Fibroblast of skin of left quadriceps (primary cell): ENCODE data around the gene CRHR2.
"Not testable (repeated sequence)": the region's sequence is repeated elsewhere in the genome, so short reads cannot be mapped to it uniquely, and the experiment has no call there.

ENCODE experiments used
- DNase-seq, 2 experiments: peaks; one replicate each; pipeline ENCODE4 v3.0.0-alpha.2; 2013; ENCODE audit warnings: low read depth in 2 of 2

The CRHR2 gene

DNA sequence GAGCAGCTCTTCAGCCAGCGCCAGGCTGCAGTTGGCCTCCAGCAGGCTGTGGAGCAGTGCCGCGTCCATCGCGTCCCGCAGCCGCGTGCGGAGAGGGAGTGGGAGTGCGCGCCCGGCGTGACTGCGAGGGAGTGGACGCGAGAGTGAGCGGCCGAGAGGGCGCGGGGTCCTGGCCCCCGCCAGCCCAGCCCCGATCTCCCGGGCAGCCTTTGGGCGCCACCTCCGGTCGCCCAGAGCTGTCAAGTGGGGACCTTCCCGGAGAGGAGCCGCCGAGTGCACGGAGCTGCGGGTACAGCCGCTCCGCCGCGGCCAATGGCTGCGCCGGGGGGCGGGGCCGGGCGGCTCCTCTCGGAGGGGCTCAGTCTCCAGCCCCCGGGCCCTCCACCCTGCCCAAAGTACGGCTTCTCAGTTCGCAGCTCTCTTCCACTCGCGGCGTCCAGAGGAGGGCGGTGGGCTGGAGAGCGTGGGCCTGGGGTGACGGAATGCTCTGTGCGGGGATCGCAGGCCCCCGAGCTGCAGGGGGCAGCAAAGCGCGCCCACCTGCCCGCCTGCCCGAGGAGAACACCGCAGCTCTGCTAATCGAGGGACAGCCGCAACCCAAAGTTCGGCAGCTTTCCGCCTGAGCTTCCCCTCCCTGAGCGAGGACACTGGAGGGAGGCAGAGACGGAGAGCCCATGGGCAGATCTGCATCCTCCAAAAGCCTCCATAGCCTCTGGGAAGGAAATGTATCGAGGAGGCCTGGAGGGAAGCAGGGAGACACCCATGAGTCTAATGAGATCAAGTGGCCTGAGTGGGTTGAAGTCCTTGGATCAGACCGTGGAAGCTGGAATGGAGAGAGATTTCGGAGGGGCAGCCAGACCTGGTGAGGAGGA, at the start of gene CRHR2:
Gene CRHR2, minus strand, starts transcription at position 245 of the 872 bp plus-strand sequence. Its CDS starts 176 bp downstream, at position 69.
- DNase-seq, result no peak

DNA sequence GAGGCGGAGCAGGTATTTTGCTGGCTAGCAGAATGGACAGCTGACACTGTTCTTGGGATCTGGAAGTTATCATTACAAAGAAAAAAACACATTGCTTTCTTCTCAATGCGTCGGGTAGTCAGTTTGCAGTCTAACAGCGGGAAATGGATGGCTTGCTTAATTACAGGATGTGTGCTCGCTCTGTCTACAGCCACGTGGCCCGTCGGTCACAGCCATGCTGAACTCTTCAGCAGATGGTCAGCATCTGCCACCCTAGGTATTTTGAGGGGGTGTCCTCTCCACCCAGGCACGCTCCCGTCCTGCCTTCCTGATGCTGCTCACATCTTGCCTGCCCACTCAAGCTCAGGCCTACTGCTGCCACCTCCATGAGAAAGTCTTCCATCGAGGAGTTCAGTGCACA, 49.3 kb upstream of the CRHR2 start:
- no peak for DNase-seq

DNA sequence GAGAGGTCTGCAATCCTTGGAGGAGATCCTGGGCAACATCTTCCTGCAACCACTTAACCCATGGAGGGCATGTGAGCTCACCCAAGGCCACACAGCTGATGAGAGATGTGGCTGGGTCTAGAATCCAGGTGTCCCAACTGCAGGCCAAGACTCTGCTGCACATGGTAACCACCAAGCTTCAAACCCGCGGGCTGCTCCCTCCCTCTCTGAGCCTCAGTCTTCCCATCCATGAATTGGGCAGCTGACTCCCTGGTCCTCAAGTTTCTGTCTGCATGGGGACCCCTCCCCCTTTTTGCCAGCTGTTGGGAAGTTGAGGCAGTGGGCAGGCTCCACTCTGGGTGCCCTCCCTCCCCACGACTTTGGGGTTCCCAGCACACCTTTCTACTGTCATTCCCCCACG, 48.7 kb upstream of the CRHR2 start:
- DNase-seq, result no peak

DNA sequence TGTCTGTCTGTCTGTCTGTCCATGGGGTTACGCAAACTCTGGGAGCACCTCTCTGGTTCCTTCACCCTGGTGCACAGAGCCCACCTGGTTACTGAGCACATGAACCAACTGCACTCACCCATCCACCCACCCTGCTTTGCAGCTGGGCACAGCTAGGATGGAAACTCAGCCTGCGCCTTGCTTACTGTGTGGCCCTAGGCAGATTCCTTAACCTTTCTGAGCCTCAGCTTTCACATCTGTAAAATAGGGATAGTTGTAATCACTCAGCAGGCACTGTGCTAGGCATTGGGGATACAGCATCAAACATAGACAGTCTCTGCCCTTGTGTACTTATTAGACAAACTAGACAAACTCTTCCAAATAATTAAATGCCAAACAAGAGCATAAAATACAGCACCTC, 47.8 kb upstream of the CRHR2 start:
- DNase-seq, result no peak

DNA sequence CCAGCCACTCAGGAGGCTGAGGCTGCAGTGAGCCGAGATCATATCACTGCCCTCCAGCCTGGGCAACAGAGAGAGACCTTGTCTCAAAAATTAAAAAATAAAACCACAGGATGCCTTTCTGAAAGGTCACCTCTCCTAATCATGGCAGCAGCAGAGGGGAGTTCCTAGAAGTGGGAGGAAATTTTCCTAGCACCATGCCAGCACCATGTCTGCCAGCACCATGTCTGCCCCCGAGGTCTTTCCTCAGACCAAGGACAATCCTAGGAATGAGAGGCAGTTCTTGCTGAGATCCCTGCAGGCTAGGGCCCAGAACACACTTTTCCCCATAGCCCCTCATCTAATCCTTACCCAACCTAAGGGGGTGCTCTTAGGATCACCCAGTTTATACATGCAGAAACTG, 47.4 kb upstream of the CRHR2 start:
- DNase-seq, result no peak

DNA sequence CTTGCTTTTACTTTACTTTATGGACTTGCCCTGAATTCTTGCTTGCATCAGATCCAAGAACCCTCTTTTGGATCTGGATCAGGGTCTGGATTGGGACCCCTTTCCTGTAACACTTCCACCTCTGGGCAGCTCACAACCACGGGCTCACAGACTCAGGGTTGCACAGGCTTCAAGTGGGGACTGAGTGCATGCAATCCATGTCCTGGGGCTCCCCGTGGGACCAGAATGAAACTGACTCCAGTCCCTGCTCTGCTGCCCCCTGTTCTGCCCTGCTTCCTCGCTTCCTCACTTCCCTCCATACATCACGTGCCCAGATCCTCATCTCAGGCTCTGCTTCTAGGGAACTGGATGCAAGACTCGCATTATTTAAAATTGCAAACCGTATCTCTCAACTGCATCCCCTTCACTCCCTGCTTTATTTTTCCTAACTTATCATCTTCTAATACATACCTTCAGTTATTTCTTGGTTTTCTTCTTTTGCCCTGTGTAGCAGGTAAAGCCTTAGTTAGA, 46.4 kb upstream of the CRHR2 start:
- no peak for DNase-seq

DNA sequence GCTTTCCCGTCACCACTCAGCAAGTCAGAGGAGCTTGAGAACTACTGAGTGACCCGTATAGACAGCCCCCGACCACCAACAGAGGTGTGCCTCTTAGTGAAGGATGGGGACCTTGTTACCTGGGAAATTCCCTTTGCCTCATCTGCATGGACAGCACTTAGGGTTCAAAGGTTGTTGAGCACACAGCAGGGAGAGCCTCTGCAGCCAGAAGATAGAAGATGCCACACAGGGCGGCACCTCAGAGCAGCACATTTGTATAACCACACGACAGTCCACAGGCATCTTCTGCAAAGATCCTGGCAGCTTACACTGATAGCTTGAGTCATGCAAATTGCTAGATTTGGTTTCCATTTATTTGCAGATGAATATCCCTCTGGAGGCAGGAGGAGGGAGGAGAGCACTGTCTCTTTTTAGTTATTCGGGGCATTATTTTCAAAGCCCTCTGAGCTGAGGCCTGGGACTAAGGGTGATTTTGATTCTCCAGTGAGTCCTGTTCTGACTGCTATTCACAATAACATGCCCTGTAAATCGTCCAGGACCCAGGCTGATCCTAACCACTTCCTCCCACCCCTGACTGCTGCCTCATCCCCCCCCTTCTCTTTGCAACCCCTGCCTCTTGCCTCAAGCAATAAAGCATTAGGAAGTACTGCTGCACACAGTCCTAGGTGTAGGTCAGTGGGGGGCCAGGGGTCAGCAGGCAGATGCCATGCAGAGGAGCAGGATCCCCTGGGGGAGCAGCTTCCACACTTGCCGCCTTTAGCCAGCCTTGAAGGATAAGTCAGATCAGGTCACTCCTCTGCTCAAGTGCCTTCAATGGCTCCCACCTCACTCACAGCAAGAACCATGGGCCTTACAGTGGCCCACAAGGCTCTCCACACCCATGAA, 45.0 kb upstream of the CRHR2 start:
- no peak for DNase-seq

DNA sequence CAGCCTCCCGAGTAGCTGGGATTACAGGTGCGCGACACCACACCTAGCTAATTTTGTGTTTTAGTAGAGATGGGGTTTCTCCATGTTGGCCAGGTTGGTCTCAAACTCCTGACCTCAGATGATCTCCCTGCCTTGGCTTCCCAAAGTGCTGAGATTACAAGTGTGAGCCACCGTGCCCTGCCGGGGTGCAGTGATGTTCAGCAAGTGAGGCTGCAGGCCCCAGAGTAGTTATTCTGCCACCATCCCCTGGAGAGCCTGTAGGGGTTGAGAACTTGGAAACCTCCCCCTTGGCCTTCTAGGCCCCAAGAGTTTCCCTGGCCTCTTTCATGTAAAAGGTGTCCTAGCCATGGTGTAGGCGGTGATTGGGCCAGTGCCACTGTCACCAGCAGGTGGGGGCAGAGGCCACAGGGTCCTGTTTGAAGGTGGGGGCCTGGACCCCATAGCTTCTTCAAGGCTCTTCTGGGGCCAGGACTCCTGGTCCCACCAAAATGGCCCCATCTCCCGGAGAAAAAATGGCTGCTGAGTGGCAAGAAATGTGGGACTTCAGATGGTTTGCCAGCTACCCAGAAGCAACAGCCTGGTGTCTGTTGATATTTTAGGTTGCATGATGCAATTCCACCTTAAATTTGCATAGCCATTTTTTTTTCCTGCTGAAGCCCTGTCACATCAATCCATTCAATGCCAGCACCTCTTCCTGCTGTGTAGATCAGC, 44.2 kb upstream of the CRHR2 start:
- DNase-seq, result no peak

DNA sequence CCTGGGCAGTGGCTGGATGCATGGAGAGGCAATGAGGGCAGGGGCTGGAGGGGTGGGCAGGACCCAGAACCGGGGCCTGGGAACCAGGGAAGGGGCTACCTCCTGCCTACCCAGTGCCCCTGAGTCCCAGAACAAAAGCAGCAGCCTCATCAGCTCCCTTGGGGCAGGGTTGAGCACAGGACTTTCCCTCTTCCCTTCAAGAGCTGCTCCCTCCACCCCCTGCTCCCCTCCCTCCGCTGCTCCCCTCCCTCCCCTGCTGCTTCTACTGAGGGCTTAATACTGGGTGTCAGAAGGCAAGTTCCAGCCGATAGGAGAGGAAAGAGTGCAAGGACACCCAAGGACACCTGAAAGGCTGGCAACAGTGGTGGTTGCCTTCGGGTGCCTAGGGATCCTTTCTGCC, 41.5 kb upstream of the CRHR2 start:
- no peak for DNase-seq

DNA sequence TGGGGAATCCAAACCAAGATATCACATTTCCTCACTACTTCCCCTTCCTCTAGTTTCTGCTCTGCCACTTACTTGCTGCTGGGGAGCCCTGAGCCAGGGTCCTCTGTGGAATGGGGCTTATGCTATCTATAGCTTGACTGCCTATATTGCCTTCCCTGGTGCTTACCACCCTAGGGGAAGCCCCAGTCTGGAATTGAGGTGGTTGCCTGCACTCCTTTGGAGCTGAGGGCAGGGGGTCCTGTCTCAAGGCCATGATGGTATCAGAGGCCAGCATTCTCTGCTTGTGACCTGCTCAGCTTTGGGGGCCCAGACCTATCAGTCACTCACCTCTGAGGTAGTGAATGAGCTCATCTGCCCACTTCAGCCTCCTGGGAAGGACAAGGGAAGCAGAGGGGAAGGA, 40.4 kb upstream of the CRHR2 start:
- DNase-seq, result no peak

DNA sequence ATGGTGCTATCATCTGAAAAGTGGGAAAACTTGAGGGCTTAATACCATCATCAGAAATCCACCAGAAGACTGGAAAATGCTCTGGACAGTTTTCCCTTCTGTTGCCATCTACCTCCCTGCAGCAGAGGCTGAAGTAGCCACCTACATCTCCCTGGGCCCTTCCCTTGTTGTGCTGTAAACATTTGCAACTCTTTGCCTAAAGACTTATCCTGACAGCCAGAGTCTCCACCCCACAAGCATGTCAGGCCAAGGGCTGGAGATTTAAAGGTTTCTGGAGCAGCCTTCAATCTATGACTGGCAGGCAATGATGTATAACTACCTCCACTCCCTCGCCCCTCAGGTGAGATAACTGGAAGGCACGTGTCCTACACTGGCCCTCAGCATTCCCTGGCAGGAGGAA, 39.9 kb upstream of the CRHR2 start:
- DNase-seq, result no peak

DNA sequence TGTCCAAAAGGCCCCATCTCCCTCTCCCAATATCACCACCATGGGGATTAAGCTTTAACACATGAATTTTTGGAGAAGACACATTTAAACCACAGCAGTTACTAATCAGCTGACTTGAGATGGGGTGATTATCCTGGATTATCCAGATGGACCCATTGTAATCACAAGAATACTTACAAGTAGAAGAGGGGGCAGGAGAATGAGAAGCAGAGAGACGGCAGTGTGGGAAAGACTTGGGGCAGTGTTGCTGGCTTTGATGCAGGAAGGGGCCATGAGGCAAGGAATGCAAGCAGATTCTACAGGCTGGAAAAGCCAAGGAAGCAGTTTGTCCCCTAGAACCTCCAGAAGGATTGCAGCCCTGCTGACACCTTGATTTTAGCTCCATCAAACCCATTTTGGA, 39.0 kb upstream of the CRHR2 start:
- no peak for DNase-seq

DNA sequence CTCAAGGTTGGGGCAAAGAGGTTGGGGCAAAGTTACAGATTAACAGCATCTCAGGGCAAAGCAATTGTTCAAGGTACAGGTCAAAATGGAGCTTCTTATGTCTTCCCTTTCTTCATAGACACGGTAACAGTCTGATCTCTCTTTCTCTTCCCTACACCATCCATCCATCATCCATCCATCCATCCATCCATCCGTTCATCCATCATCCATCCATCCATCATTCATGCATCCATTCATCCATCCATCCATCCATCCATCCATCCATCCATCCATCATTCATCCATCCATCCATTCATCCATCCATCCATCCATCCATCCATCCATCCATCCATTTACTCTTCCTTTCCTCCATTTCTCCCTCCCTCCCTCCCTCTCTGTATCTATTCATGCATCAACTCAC, 37.2 kb upstream of the CRHR2 start:
- DNase-seq, result not testable (repeated sequence)

DNA sequence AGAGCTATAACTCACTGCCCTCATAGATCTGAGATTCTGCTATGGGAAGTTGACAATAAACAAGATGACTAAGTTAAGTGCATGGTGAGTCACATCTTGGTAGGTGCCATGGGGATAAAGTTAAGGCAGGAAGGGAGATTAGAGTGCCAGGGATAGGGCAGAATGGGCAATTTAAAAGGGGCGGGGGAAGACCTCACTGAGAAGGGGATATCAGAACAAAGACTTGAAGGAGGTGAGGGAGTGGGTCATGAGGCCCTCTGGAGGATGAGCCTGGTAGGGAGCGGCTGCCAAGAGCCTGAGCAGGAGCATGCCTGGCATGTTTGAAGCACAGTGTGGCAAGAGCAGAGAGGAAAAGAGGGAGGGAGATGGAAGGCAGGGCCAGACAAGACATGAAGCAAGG, 34.9 kb upstream of the CRHR2 start:
- no peak for DNase-seq

DNA sequence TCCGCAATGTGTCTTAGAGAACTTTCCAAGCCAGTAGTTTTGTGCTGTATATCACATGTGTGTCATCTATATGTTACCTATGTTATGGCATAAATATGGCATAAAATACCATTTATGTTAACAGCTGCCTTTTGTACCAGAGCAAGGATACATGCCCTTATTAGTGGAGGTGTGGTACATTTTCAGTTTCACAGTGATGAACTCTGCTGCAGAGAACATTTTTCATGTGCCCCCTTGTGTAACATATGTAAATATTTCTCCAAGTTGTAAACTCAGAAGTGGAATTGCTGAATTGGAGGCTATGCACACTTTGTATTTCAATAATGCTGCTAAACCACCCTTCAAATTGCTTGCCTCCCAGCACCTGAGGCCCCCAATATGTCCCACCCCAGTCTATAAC, 31.9 kb upstream of the CRHR2 start:
- no peak for DNase-seq

DNA sequence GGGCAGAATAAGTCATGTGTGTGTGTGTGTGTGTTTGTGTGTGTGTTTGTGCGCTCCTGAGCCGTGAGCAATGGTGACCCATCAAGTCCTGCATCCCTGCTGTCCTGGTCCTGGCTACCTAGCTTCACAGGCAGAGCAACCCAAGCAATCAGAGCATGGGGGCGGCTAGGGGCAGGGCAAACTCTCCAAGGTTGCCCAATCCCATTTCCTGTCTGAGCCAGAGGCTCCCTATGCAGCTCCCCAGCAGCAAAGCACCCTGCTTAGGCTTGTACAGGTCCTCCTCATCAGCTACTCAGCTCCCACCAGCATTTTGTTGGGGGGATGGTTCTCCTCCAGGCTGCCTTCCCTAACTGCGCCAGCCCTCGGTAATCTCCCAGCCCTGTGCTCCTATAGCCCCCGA, 31.1 kb upstream of the CRHR2 start:
- no peak for DNase-seq

DNA sequence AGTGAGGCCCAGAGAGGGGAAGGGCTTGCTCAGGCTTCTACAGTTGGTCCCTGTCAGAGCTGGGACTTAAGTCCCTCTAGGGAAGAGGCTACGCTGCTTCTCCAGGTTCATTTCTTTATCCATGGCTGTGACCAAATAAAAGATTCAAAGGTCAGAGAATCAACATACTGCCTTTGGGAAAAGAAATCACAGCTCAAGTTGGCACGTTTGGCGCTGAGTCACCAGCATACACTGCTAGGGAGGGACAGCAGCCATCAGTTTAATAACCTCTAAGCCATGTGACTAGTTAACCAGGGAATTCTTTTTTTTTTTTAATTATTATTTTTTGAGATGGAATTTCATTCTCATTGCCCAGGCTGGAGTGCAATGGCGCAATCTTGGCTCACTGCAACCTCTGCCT, 28.4 kb upstream of the CRHR2 start:
- no peak for DNase-seq

DNA sequence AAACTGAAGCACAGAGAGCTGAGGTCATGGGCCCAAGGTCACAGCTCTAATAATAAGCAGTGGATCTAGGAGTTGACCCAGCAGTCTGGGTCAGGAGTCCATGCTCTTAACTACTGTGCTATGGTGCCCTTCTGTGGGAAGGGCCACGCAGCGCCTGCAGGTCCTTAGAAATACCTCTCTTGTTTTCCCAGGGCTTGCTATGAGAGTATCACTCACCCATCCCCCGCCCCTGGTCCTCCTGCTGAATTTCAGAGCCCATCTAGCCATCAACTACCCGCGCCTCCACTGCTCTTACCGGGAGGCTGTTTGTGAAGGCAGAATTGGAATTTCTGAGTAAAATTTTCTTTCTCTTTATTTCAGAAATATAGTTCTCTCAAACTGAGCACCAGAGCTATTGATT, 27.3 kb upstream of the CRHR2 start:
- no peak for DNase-seq

DNA sequence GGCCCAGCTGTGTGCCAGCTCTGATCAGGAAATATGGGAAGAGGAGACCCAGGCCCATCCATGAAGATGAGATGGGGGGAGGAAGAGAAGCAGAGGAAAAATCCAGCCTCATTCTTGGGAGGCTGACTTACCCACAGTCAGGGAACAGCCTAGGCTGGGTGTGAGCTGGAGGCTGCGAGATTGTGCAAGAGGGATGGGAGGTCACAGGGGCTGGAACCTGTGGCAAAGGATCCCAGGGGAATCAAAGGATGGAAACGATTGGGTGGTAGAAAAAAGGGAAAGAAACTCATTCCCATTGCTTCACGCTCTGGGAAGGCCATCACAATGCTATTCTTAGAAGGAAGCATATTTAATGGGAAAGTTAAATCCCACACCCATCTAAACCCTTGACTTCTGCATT, 26.7 kb upstream of the CRHR2 start:
- peak in 1 of 2 experiments; percentile 3 for DNase-seq

DNA sequence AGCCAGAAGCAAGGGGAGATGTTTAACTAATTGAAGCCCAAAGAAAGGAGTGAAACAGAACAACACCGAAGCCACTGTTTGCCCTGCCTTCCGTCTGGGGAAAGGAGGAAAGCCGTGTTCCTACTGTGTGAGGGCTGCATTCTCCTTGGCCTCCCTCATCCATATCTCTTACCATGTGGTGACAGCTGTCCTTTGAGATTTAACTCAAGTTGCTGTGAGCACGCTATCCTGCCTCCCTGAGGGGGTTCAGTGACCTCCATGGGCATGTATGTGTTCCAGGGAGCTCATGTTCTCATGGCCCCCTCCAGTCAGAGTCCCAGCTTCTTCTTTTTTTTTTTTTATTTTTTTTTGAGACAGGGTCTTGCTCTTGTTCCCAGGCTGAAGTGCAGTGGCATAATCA, 26.2 kb upstream of the CRHR2 start:
- no peak for DNase-seq

DNA sequence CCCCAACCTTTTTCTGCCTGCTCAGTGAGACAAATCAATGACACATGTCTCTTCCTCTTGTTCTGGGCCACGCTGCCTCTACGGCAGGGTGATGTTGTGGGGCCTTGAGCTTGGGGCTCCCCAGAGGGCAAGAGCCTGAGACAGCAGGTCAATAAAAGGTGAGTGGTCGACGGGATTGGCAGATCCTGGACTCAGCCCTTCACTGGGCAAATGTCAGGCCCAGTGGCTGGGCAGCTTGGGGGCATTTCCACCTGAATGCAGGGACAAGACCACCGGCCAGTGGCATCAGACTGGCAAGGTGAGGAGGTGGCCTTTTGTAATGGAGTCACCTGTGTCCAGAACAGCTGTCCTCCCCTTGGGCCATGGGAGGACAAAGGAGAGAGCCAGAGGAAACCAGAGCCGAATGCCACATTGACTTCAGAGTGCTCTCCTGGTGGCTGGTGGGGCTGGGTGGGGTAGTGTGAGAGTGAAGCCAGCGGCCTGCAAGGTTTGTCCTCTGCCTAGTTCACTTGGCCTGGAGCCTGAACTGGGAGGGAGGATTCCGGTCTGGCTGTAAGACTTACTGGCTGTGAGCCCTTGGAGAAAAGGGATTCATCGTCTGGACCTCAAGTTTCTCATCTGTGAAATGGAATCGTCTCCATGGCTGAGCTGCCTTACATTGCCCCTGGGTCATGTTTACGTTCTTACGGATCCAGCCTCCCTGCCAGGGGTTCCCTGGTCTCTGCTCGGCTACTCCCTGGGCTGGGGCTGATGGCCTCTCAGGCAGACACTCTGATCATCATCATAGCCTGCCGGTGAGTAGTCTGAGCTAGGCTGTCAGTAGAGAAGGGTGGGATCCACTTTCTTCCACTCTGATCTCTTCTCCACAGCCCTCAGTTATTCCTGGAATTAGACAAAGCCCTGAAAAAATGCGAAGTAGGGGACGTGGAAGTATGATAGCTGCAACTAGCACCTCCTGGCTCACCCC, 25.4 kb upstream of the CRHR2 start:
- no peak for DNase-seq
